Activated T-cell treated with anti-CD3 and anti-CD28 coated beads, Interleukin-2, amount 50 U/mL, for 48 hours (primary cell): Measurements from ENCODE around the gene VAV3.

Source experiments
- DNase-seq, 2 experiments: peaks; one replicate each; pipeline ENCODE4 v3.0.0-alpha.2; 2020

VAV3 gene

DNA sequence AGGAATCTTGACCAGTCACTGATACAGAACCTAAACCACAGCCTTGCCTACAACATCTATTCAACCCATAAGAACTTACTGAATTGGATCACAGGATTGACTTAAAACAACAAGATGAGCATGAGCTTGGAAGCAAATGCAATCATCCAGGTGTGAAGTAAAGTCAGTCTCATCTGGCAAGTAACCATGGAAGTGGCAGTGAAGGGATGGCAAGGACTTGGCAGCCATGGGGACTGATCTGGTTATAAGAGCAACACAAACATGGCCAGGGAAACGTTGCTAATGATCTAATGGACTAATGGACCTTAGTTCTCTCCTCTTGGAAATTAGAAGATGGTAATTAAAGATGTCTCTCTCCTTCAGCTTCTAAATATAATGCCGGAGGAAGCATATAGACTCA is 133.1 kb downstream of the VAV3 start:
- DNase-seq: no peak

- no peak for DNase-seq
Observed at GRCh38 chr1:107830526-107830925, 134.5 kb downstream of the VAV3 start.

DNA sequence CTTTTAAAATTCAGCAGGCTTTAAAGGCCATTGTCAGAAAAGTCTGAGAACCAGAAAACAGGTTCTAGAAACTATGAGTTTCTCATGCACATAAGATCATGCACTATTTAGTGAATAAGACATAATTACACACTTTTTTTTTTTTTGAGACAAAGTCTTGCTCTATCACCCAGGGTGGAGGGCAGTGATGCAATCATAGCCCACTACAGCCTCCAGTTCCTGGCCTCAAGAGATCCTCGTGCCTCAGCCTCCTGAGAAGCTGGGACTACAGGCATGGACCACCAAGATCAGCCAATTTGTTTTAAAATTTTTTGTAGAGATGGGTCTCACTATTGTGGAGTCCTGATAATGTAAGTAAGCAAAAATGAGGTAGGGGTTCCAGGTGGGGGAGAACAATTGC is 134.9 kb downstream of the VAV3 start:
- no peak for DNase-seq

GRCh38 chr1:107829036-107829770 is 135.8 kb downstream of the VAV3 start:
- no peak for DNase-seq

DNA sequence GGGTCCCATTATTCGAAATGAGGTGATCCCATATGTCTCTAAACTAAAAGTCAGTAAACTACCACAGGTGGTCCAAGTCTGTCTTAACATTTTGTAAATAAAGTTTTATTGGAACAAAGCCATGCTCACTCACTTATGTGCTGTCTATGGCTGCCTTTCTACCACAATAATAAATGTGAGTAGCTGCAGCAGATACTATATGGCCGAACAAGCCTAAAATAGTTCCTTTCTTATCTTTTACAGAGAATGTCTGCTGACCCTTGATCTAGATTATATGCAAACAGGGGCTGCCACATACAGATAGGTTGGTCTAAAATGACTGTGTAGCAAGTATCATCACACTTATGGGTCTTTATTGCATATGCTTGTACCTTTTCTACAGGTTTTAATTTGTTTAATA is 140.0 kb downstream of the VAV3 start:
- no peak for DNase-seq

GRCh38 chr1:107821340-107821739 is 143.6 kb downstream of the VAV3 start:
- DNase-seq: peak in 1 of 2 experiments; percentile 47

DNA sequence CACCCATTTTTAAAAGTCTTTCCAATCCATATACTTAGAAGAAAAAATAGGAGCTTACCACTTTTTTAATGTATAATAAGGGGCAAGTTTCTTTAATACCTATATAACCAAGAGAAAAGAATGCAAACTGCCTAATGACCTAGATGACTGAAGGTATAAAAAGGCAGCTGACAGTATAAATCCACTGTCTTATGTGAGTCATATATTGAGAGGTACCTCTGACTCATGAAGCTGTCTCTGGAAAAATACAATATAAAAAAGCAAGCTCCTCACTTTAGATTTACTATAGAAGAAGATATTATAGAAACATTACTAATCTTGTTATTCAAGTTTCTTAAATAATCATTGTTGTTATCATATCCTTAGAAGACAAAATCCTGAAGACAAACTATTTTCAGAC is 144.2 kb downstream of the VAV3 start:
- no peak for DNase-seq

DNA sequence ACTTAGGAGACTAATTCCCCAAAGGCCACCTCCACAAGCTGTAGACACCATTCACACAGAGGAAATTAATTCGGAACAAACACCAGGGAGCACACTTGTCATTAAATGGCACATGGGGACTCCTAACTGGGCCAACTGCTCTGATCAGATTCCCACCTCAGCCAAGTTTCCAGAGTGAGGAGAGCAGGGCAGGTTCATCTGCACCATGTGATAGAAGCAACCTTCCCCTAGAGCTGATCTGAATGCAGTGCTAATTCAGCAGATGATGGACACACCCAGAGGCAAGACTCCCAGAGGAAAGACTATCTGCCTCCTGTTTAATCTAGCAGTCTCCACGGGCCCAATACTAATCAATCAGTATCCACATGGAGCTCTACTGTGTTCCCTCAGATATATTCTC is 147.0 kb downstream of the VAV3 start:
- DNase-seq: no peak

DNA sequence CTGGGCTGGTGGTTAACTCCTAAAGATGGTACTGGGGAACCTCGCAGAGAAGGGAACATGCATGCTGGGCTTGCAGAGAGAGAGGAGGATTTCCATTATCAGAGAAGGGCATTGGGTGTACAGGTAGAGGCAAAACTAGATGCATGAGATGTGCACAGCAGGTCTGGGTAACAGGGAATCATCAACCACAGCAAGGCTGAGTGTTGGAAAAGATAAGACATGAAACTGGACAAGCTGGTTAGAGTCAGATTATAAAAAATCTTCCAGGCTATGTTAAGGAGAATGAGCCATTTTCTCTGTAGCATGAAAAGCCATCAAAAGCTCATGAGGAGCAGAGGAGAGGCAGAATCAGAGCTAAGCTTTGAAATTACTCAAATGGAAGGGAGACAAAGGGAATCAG is 147.8 kb downstream of the VAV3 start:
- no peak for DNase-seq

- DNase-seq: no peak
Observed at GRCh38 chr1:107810291-107810951, 154.6 kb downstream of the VAV3 start.

DNA sequence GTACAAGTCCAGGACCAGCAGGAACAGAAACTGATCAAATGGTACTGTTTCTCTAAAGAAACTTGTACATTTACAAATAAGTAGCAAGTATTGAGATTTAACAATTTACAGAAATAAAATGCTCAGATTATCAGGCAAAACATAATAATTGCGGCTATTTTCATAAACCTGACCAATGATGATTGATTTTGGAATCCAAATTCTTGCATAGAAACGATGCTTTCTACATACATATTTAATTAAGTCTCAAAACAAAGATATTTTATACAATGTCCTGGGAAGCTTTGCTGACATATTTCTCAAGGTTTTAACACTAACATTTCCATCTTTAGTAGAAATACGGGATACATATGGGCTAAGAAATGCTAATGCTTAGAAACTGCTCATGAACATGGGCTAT is 157.1 kb downstream of the VAV3 start:
- DNase-seq: no peak

DNA sequence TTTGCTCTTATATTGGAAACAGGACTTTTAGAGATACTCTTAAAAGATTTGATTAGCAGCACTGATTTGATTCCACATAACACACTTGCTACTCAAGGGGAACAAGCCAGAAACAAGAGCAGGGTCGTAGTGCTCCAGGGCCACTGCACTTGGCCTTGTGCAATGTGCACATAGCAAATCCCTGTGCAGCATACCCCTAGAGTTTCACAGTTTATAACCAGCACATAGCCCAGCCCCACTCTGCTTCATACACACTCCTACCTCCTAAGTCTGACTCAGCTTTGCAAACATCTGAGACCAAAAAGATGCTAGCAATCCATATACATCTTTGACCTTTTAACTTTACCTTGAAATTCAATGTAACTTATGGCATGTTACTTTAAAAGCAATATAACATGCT is 157.6 kb downstream of the VAV3 start:
- no peak for DNase-seq

GRCh38 chr1:107806902-107807301 is 158.1 kb downstream of the VAV3 start:
- no peak for DNase-seq

DNA sequence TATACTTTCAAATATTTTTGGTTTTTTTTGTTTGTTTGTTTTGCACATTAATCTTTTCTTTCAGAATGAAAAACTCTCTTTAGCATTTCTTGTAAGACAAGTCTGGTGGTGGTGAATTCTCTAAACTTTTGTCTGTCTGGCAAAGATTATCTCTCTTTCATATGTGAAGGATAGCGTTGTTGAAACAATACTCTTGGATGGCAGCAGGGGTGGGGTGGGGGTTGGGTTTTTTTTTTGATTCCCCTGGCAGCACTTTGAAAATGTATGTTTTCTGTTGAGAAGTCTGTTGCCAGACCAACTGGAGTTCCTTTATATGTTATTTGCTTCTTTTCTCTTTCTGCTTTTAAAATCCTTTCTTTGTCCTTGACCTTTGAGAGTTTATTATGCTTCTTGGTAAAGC is 160.2 kb downstream of the VAV3 start:
- DNase-seq: no peak

DNA sequence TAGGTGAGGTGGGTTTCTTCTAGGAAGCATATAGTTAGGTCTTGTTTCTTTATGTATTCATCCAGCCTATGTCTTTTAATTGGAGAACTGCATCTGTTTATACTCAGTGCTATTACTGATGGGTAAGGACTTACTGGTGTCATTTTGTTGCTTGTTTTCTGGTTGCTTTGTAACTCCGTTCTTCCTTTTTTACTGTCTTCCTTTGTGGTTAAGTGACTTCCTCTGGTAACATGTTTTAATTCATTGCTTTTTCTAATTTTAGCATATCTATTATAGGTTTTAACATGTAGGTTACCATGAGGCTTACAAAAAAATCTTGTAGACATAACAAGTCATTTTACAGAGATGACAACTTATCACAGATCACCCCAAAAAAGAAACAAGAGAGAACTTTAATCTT is 160.8 kb downstream of the VAV3 start:
- no peak for DNase-seq

DNA sequence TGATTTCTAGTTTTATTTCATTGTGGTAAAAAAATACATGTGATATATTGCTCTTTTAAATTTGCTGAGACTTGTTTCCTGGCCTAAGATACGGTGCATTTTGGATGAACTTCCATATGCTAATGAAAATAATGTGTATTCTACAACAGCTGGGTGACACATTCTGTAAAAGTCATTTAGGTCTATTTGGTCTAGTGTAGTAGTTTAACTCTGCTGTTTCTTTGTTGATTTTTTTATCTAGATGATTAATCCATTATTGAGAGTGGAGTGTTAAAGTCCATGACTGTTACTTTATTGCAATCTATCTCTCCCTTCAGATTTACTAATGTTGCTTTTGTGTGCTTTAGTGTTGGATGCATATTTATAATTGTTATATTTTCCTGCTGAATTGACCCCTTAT is 161.4 kb downstream of the VAV3 start:
- no peak for DNase-seq

DNA sequence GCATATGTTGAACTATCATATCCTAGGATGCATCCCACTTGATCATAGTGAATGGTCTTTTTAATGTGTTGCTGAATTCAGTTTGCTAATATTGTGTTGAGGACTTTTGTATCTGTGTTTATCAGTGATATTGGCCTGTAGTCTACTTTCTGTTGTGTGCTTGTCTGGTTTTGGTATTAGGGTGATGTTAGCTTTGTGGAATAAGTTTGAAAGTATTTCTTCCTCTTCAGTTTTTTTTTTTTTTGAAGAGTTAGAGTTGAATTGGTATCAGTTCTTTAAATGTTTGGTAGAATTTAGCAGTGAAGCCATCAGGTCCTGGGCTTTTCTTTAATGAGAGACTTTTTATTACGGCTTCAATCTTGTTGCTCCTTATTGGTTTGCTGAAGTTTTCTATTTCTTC is 162.3 kb downstream of the VAV3 start:
- DNase-seq: no peak

DNA sequence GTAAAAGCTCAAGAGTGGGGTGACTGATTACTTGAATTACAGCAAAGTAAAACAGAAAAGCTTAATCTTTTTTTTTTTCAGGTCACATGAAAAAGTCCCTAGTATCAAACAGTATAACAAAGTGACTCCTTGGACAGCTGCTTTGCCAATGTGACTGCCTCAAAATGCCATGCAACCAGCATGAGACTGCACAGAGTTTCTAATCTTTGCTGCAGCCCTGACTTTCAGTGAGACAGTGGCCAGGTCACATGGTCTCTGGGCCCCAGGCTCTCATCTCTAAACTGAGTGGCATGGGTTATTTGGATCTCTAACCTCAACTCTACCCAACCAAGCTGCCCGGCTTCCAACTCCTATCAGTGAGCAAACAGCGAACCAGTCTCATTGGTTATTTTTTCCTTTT is 169.0 kb downstream of the VAV3 start:
- no peak for DNase-seq

GRCh38 chr1:107795441-107795840 is 169.5 kb downstream of the VAV3 start:
- no peak for DNase-seq

GRCh38 chr1:107794571-107794970 is 170.4 kb downstream of the VAV3 start:
- no peak for DNase-seq

DNA sequence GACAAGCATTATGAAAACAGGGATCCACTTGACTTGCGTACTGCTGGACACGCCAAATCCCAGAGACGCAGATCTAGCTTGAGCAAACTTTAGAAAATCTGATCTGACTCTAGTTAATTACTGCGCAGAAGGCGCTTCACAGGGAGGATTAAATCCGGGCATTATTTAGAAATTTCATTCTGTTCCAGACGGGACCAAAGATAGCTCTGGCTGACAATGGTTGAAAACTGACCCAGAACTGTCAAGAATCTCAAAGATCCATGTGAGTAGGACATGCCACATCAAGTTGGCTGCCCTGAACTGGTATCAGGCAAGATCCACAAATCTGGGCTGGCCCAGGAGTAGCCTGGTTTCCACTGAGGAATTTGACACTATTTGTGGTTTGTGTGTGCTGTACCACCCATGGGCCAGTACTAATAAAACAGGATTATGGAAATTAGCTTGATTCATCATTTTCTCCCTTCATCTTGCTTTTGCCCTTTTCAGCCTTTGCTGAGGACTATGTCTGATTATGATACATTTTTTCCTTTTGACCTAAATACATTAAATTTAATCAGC is 171.0 kb downstream of the VAV3 start:
- DNase-seq: no peak

DNA sequence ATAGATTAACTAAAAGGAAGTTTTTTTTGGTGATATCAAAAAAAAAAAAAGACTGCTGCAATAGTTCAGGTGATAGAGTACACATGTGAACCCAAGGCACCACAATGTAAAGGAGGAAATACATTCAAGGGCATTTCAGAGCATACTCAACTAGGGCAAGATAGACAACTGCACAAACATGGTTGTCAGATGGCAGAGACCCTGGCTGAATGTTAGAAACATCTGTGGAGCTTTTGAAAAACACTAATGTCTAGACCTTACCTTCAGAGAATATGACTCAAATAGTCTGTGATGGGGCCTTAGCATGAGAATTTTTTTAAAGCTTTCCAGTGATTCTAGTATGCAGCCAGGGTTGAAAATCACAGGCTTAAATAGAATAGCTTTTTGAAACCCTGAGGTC is 173.6 kb downstream of the VAV3 start:
- DNase-seq: no peak

GRCh38 chr1:107789817-107790524 is 175.0 kb downstream of the VAV3 start:
- no peak for DNase-seq
